SK-N-MC (cell line): ENCODE results near the gene GID4.

ENCODE experiments used
- EZH2 ChIP-seq: fragments of 200-600 bp; sonication (generic); IDR thresholded peaks from one replicate; pipeline ENCODE4 v1.6.1; 2017; ENCODE audit warnings: antibody characterized with exemption
- POLR2AphosphoS5 ChIP-seq: IDR thresholded peaks from 2 replicates; pipeline ENCODE4 v1.6.1; 2012; ENCODE audit warnings: mild to moderate bottlenecking, low read depth, low read length, borderline replicate concordance

DNA sequence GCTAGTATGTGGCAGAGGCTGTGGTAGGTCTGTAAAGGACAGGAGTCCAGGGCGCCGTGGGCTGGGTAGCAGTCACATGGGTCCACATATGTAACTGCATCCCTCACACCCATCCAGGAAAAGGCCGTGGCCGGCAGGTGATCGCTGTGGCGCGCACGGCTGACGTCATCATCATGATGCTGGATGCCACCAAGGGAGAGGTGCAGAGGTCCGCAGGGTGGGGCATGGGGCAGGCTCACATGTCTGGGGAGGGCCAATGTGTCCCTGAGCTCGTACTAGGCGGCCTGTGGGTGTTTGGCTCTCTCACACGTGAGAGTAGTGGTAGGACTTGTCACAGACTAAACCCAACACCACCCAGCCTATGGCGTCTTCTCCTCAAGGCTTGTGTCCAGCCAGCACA is 60.3 kb downstream of the GID4 start:
- TF ChIP-seq POLR2AphosphoS5 (no peak), EZH2 (no peak)
